HG03442 (cell line): ENCODE measurements around the gene STN1.
A peak's percentile ranks its signal among the peaks of the same experiment; 100 is the strongest.

ENCODE experiments used
- ATAC-seq: cut with Tn5 transposase; IDR thresholded peaks from one replicate; pipeline ENCODE4 v1.9.1; 2021; ENCODE audit warnings: mild to moderate bottlenecking, moderate library complexity; ENCODE audit not compliant: unreplicated experiment

Gene STN1

GRCh38 chr10:103869336-103869735 lies 48.6 kb downstream of the STN1 start:
- ATAC-seq: no peak

GRCh38 chr10:103868200-103868599 lies 49.8 kb downstream of the STN1 start:
- no peak for ATAC-seq

- no peak for ATAC-seq
Observed at GRCh38 chr10:103861505-103861904, 56.5 kb downstream of the STN1 start.

GRCh38 chr10:103859161-103860086 lies 58.6 kb downstream of the STN1 start:
- peak; percentile 63 for ATAC-seq

GRCh38 chr10:103858360-103858759 lies 59.6 kb downstream of the STN1 start:
- no peak for ATAC-seq

- ATAC-seq: no peak
Observed at GRCh38 chr10:103856797-103857170, 61.2 kb downstream of the STN1 start.

GRCh38 chr10:103855852-103856796 lies 61.9 kb downstream of the STN1 start:
- no peak for ATAC-seq

GRCh38 chr10:103855424-103855823 lies 62.6 kb downstream of the STN1 start, which contains the start of gene SH3PXD2A:
SH3PXD2A (minus strand) TSS chr10:103855576; CDS start chr10:103855266, 310 bp downstream.
- ATAC-seq: no peak

- ATAC-seq: no peak
Observed at GRCh38 chr10:103854686-103855391, 63.1 kb downstream of the STN1 start.

GRCh38 chr10:103854265-103854685 lies 63.7 kb downstream of the STN1 start:
- ATAC-seq: no peak

- ATAC-seq: no peak
Observed at GRCh38 chr10:103853428-103854264, 64.3 kb downstream of the STN1 start.

GRCh38 chr10:103852856-103853255 lies 65.1 kb downstream of the STN1 start:
- ATAC-seq: no peak

- no peak for ATAC-seq
Observed at GRCh38 chr10:103852189-103852711, 65.7 kb downstream of the STN1 start.

- no peak for ATAC-seq
Observed at GRCh38 chr10:103851261-103851660, 66.7 kb downstream of the STN1 start.

GRCh38 chr10:103850572-103850895 lies 67.5 kb downstream of the STN1 start:
- no peak for ATAC-seq

- no peak for ATAC-seq
Observed at GRCh38 chr10:103849880-103850571, 68.0 kb downstream of the STN1 start.

- no peak for ATAC-seq
Observed at GRCh38 chr10:103849212-103849877, 68.6 kb downstream of the STN1 start.

GRCh38 chr10:103847909-103848468 lies 70.0 kb downstream of the STN1 start:
- ATAC-seq: no peak
